Measurements from ENCODE around the gene BARHL1.
"Not testable (repeated sequence)": the region's sequence is repeated elsewhere in the genome, so short reads cannot be mapped to it uniquely, and the experiment has no call there.

The BARHL1 gene

DNA sequence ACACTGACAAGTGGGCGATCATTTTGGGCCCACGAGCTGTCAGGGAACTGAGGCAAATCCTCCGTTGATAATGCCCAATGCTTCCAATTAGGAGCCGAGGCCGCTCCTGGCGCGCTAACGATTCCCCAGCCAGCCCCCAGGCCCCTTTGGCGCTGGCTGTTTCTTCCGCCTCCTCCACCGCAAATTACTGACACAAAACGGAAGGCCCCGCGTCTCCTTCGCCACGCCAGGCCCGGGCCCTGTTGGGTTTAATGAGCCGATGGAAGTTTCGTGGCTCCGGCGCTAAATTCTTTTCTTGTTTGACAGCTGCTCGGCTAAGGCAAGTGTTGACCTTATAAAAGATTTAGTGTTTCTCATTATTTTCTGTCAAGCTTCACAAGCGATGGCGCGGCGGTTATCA is 25.7 kb upstream of the BARHL1 start:
- DNase-seq (ENCODE audit: low read depth in 3 of 3) = no peak

GRCh38 chr9:132557159-132557558 is 25.2 kb upstream of the BARHL1 start:
- no peak for DNase-seq (ENCODE audit: low read depth in 3 of 3)

DNA sequence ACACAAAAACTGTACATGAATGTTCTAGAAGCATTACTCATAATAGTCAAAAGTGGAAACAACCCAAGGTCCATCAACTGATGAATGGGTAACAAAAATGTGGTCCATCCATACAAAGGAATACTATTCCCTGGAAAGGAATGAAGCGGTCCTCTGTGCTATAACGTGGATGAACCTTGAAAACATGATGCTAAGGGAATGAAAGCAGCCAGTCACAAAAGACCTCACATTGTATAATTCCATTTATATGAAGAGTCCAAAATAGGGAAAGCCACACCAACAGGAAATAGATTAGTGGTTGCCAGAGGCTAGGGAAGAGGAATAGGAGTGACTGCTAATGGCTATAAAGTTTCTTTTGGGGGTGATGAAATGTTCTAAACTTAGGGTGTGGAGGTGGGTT is 22.7 kb upstream of the BARHL1 start:
- DNase-seq (ENCODE audit: low read depth in 3 of 3) = no peak

DNA sequence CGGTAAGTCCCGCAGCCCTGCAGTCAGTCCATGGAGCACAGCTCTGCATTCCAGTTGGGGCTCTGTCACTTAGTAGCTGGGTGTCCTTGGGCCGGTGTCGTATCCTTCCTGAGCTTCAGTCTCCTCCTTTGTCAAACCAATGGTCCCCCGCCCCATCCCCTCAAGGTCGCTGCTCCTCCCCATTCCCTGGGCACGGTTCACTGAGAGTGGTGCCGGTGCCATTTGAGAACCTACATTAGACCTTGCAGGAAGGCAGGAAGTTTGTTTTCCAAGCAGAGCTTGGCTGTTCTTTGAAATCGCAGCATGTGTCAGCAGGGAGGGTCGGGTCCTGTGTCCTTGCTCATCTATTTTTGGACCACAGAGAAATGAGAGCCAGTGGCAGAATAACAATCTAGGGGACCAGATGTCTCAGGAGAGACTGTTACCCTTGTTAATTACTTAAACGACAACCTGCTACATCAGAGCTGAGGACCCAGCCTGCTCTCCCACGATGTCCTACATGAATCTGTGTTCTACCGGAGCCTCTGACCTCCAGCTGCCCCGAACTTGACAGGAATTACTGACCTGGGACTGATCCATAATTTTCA is 21.7 kb upstream of the BARHL1 start:
- no peak for DNase-seq (ENCODE audit: low read depth in 3 of 3)

DNA sequence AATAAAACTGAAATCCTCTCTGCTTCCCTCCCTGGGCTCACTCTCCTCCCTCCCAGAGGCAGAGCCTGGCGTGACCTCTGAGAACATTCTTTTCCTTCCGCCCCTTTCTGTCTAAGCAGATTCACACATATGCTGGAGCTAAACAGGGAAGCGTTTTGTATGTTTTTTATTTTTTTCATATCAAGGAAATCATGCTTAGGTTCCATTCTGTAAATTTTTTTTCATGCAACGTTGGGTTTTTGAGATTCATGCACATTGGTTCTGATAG is 20.2 kb upstream of the BARHL1 start:
- DNase-seq (ENCODE audit: low read depth in 3 of 3) = no peak

- no peak for DNase-seq (ENCODE audit: low read depth in 3 of 3)
Observed at GRCh38 chr9:132564526-132564925, 17.9 kb upstream of the BARHL1 start.

- DNase-seq (ENCODE audit: low read depth in 3 of 3) = not testable (repeated sequence)
Observed at GRCh38 chr9:132568787-132569186, 13.6 kb upstream of the BARHL1 start.

GRCh38 chr9:132571806-132572600 is 10.4 kb upstream of the BARHL1 start:
- no peak for DNase-seq (ENCODE audit: low read depth in 3 of 3)

DNA sequence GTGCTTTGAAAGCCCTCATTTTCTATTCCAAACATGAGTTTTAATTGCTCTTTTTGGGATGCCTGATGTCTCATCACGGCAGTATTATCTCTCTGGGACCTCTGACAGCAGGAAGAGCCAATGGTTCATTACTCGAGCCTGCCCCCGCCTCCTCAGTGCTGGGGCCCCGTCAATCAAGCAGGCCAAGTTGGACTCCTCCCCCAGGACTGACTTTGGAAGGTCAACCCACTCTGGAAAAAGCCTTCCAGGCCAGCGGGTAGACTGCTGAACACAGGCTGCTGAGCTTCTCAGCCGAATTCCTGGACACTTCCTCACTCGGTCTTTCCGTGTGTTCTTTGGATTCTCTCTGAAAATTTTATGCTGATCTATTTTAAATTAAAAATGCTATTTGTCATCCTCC is 9.5 kb upstream of the BARHL1 start:
- DNase-seq (ENCODE audit: low read depth in 3 of 3) = no peak

- DNase-seq (ENCODE audit: low read depth in 3 of 3) = peak; percentile 22 to 44 (median 27)
Observed at GRCh38 chr9:132575005-132575609, 7.3 kb upstream of the BARHL1 start.

- DNase-seq (ENCODE audit: low read depth in 3 of 3) = no peak
Observed at GRCh38 chr9:132575811-132576210, 6.6 kb upstream of the BARHL1 start.

DNA sequence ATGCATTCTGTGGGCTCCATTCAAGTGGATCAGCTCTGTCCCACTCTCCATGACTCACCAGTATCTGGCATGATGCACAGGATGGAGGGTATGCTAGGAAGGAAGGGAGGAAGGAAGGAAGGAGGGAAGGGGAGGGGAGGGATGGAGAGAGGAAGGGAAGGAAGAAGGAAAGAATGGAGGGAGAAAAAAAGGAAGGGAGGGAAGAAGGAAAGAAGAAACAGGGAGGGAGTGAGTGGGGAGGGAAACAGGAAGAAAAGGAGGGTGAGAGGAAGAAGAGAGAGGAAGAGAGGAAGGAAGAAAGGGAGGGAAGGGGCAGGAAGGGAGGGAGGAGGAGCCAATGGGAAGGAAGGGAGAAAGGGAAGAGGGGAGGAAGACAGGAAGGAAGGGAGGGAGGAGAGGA is 5.3 kb upstream of the BARHL1 start:
- DNase-seq (ENCODE audit: low read depth in 3 of 3) = no peak

DNA sequence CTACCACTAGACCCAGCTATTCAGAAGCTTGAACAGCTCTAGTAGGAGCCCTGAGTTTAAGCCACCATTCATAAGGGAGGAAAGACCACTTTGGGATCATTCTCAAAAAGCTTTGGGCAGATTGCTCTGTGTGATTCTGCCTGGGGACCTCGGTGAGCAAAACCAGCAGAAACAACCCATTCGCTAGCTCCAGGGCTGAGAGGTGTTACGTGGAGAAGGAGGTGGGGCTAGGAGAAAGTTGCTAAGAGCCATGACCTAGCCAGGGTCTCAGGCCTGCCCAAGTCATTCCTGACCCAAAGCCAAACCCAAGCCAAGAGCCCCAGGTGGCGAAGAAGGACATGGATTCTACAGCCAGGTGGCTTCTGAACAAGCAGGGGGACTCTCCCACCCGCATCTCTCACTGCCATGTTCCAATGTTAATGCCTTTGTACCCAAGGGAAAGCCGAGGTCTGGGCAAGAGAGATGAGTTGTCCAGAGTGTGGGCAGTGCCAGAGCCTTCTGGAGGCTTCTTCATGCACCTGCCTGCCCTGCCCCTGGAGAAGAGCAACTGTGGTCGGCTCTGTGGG is 4.0 kb upstream of the BARHL1 start:
- no peak for DNase-seq (ENCODE audit: low read depth in 3 of 3)

GRCh38 chr9:132579427-132579798 is 3.0 kb upstream of the BARHL1 start:
- DNase-seq (ENCODE audit: low read depth in 3 of 3) = no peak

GRCh38 chr9:132582786-132583583 is 579 bp downstream of the BARHL1 start:
- DNase-seq (ENCODE audit: low read depth in 3 of 3) = no peak

- DNase-seq (ENCODE audit: low read depth in 3 of 3) = no peak
Observed at GRCh38 chr9:132583584-132584304, 1.3 kb downstream of the BARHL1 start.

DNA sequence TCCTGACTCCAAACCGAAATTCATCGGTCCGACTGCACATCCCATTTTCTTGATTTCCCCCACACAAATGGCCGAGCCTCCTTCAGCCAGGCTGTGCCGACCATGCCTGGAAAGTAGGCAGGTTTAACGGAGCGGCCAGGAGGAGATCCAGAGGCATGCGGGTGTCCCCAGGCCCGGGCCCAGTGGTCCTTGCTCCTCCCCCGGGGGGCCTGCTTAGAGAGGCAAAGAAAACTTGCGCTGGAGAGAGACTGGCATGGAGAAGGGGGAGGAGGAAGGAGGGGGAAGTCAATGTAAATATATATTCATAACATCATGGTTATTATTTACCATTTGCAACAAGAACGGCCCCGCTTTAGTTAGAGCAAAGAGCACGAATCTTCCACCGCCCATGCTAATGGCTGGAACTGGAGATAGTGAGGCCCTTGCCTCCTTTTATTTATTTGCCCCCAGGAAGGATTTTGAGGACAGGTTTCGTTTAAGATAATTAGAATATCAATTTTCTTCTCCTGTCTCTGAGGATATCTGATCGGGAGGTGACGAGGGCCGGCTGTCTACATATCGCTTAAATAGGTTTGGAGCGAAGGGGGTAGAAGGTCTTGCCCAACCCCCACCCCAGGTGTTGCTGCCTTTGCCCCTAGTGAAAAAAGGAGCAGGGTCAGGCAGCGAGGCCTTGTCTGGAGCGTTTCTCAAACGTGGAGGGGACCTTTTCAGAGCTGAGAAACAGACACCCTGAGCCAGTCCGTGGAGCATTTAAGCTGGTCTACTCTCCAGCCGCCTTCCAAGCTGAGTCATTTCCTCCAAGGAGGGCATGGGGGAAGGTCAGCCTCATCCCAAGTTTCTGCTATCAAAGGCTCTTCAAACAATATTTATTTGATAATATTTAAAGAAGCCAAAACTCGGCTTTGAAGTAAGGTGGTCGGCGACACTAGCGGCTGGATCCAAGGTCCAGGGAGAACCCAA is 2.5 kb downstream of the BARHL1 start:
- no peak for DNase-seq (ENCODE audit: low read depth in 3 of 3)

- DNase-seq (ENCODE audit: low read depth in 3 of 3) = no peak
Observed at GRCh38 chr9:132585954-132586829, 3.8 kb downstream of the BARHL1 start.

GRCh38 chr9:132586830-132587591 is 4.6 kb downstream of the BARHL1 start:
- no peak for DNase-seq (ENCODE audit: low read depth in 3 of 3)

Data from stimulated activated CD4-positive, alpha-beta T cell treated with anti-CD3 and anti-CD28 coated beads, TNF-alpha, amount 100 ng/mL, for 48 hours (primary cell).